SK-N-SH (cell line): Measurements from ENCODE around the gene ASIC3. TPM values are rescaled to one million over a fixed set of nuclear protein-coding genes. Genes with fewer than 3 reads are reported as not detected.
A peak's percentile ranks its signal among the peaks of the same experiment; 100 is the strongest.

Experiments
- CTCF ChIA-PET: fragments of 300-600, 350-600 bp; formaldehyde crosslinking; extraction: SDS; loops from one replicate; lab custom pipeline; 2021; lab: Yijun Ruan, JAX
- POLR2A ChIA-PET: fragments of 350-600 bp; sonication (Branson Sonifier 250); formaldehyde crosslinking; extraction: SDS; loops from one replicate; lab custom pipeline; 2020; ENCODE audit warnings: antibody characterized with exemption, inconsistent platforms; lab: Yijun Ruan, JAX
- DNase-seq: peaks from one replicate; pipeline ENCODE4 v3.0.0; 2012
- H2AFZ ChIP-seq: fragments of 200-600 bp; sonication (generic); 2 replicates; pipeline ENCODE4 v1.8.1; 2016; ENCODE audit warnings: antibody characterized with exemption, mild to moderate bottlenecking, low read depth
- H3F3A ChIP-seq: fragments of 200-600 bp; sonication (generic); replicated peaks from 2 replicates; pipeline ENCODE3; 2016; ENCODE audit warnings: antibody characterized with exemption, mild to moderate bottlenecking; ENCODE audit not compliant: insufficient read depth
- H3K27ac ChIP-seq, 2 experiments: fragments of 200-500 bp in 1 of 2; fragments of 200-600 bp in 1 of 2; sonication (Bioruptor generic) in 1 of 2; sonication (generic), shearing (Covaris generic) in 1 of 2; 2 replicates each; pipeline versions ENCODE4 v1.5.1 to v1.6.1; 2014 to 2016; ENCODE audit warnings: low read depth in 2 of 2, inconsistent platforms in 1 of 2, low read length in 1 of 2, mild to moderate bottlenecking in 1 of 2, mixed read lengths in 1 of 2
- H3K27me3 ChIP-seq: fragments of 200-600 bp; sonication (generic), shearing (Covaris generic); 2 replicates; pipeline ENCODE4 v1.6.1; 2016; ENCODE audit warnings: mixed run types; ENCODE audit not compliant: insufficient read depth
- H3K36me3 ChIP-seq, 2 experiments: fragments of 200-500 bp in 1 of 2; fragments of 200-600 bp in 1 of 2; sonication (Bioruptor generic) in 1 of 2; sonication (generic) in 1 of 2; replicated peaks in 1 of 2; 2 replicates each; pipeline versions ENCODE3 to v1.5.1; 2014 to 2016; ENCODE audit warnings: low read length in 1 of 2, mild to moderate bottlenecking in 1 of 2; ENCODE audit not compliant: insufficient read depth in 2 of 2, control insufficient read depth in 1 of 2
- H3K4me1 ChIP-seq, 2 experiments: fragments of 200-500 bp in 1 of 2; fragments of 200-600 bp in 1 of 2; sonication (Bioruptor generic) in 1 of 2; sonication (generic), shearing (Covaris generic) in 1 of 2; 2 replicates each; pipeline versions ENCODE4 v1.5.1 to v1.6.1; 2014 to 2016; ENCODE audit warnings: low read depth in 1 of 2, low read length in 1 of 2, mixed run types in 1 of 2; ENCODE audit not compliant: insufficient read depth in 2 of 2, control insufficient read depth in 1 of 2
- H3K4me2 ChIP-seq: fragments of 200-600 bp; sonication (generic), shearing (Covaris generic); 2 replicates; pipeline ENCODE4 v1.6.1; 2017; ENCODE audit warnings: mixed run types
- H3K4me3 ChIP-seq, 2 experiments: fragments of 200-500 bp in 1 of 2; fragments of 200-600 bp in 1 of 2; sonication (Bioruptor generic) in 1 of 2; sonication (generic), shearing (Covaris generic) in 1 of 2; 2 replicates each; pipeline versions ENCODE4 v1.5.1 to v1.8.1; 2014 to 2016; ENCODE audit warnings: low read depth in 2 of 2, inconsistent platforms in 1 of 2, low read length in 1 of 2, mild to moderate bottlenecking in 1 of 2, mixed read lengths in 1 of 2, moderate library complexity in 1 of 2
- H3K79me2 ChIP-seq: fragments of 200-600 bp; sonication (generic); 2 replicates; pipeline ENCODE4 v1.8.1; 2017; ENCODE audit warnings: mild to moderate bottlenecking; ENCODE audit not compliant: insufficient read depth
- H3K9ac ChIP-seq: fragments of 200-600 bp; sonication (generic); 2 replicates; pipeline ENCODE4 v1.6.1; 2017; ENCODE audit warnings: mixed run types
- H3K9me2 ChIP-seq: fragments of 200-600 bp; sonication (generic); 2 replicates; pipeline ENCODE4 v1.6.1; 2017; ENCODE audit warnings: mixed run types
- H3K9me3 ChIP-seq: fragments of 200-600 bp; sonication (generic); 2 replicates; pipeline ENCODE4 v1.6.1; 2017; ENCODE audit warnings: mixed run types, mild to moderate bottlenecking, moderate library complexity
- H4K20me1 ChIP-seq: fragments of 200-600 bp; sonication (generic); 2 replicates; pipeline ENCODE4 v1.6.1; 2017; ENCODE audit warnings: mild to moderate bottlenecking, mixed run types; ENCODE audit not compliant: insufficient read depth
- CHD2 ChIP-seq: fragments of 150-350 bp; IDR thresholded peaks from 2 replicates; pipeline ENCODE4 v1.6.1; 2018; ENCODE audit warnings: low read length; ENCODE audit not compliant: partially characterized antibody
- GATA2 ChIP-seq: sonication (generic); formaldehyde crosslinking; IDR thresholded peaks from 2 replicates; pipeline ENCODE4 v1.5.0; 2020; ENCODE audit warnings: mild to moderate bottlenecking, missing genetic modification reagents
- MXI1 ChIP-seq: IDR thresholded peaks from 2 replicates; pipeline ENCODE4 v1.6.1; 2012; ENCODE audit warnings: mild to moderate bottlenecking, low read depth, low read length, improper control_type of control experiment
- NRF1 ChIP-seq: IDR thresholded peaks from 2 replicates; pipeline ENCODE4 v1.6.1; 2012; ENCODE audit warnings: low read depth, mild to moderate bottlenecking, low read length
- PBX3 ChIP-seq: IDR thresholded peaks from 2 replicates; pipeline ENCODE4; 2012
- RAD21 ChIP-seq: IDR thresholded peaks from 2 replicates; pipeline ENCODE4 v1.6.1; 2012; ENCODE audit warnings: mild to moderate bottlenecking, low read length
- RCOR1 ChIP-seq: fragments of 150-350 bp; IDR thresholded peaks from 2 replicates; pipeline ENCODE4 v1.6.1; 2017; ENCODE audit warnings: antibody characterized with exemption, low read length
- REST ChIP-seq: IDR thresholded peaks from 2 replicates; pipeline ENCODE4 v1.6.1; 2012; ENCODE audit warnings: mild to moderate bottlenecking, low read depth, low read length, moderate library complexity
- SMC3 ChIP-seq: IDR thresholded peaks from 2 replicates; pipeline ENCODE4 v1.6.1; 2012; ENCODE audit warnings: low read depth, low read length, improper control_type of control experiment
- TCF12 ChIP-seq: IDR thresholded peaks from 2 replicates; pipeline ENCODE4 v1.4.0; 2012
- WGBS: methylation state at CpG from one replicate; pipeline ENCODE4 v1.1.6; 2017; ENCODE audit warnings: low lambda C conversion rate; 5-methylcytosine and 5-hydroxymethylcytosine counted together
- polyA plus RNA-seq, 3 experiments: library from polyadenylated mRNA; depleted of rRNA; stranded (reverse); fragments of >200 nt; gene quantifications; 2 replicates each; pipeline ENCODE4 v1.2.3, GENCODE V29; 2012
- TF ChIP-seq, protein P1 (sequence below): fragments of 150-350 bp; IDR thresholded peaks from 2 replicates; pipeline ENCODE4 v1.6.1; 2016; ENCODE audit warnings: mild to moderate bottlenecking, low read depth, low read length
- TF ChIP-seq, protein P2 (sequence below): fragments of 200-600 bp; sonication (generic); IDR thresholded peaks from 2 replicates; pipeline ENCODE4 v1.6.1; 2017; ENCODE audit warnings: antibody characterized with exemption, mild to moderate bottlenecking, moderate library complexity
- TF ChIP-seq, protein P3 (sequence below): IDR thresholded peaks from 2 replicates; pipeline ENCODE4 v1.4.0; 2012; ENCODE audit warnings: low read depth, borderline replicate concordance
- TF ChIP-seq, protein P4 (sequence below): IDR thresholded peaks from 2 replicates; pipeline ENCODE4 v1.4.0; 2012; ENCODE audit warnings: low read depth

Gene ASIC3
- polyA plus RNA-seq, 1 of the 3 experiments (the other 2 are of a cell fraction): 4.5 TPM

GRCh38 chr7:151053751-151054150 is 5.4 kb downstream of the ASIC3 start:
- Histone ChIP-seq H2AFZ (no peak overlapping the region), H4K20me1 (no peaks in the 10 kb centered on the region), H3K27me3 (no peaks in the 10 kb centered on the region), H3K36me3 (peaks cover 3 to 40% of the 10 kb centered on the region in 2 experiments), H3K9me2 (no peaks in the 10 kb centered on the region), H3K4me1 (peaks cover 10 to 25% of the 10 kb centered on the region in 2 experiments; a peak in 3 of 4 replicates), H3K79me2 (peaks cover 19% of the 10 kb centered on the region), H3F3A (peaks cover 3% of the 10 kb centered on the region), H3K9me3 (no peaks in the 10 kb centered on the region), H3K4me3 (no peak overlapping the region), H3K4me2 (no peak overlapping the region), H3K9ac (no peak overlapping the region), H3K27ac (no peak overlapping the region)
- no peak for DNase-seq
- no peak for TF ChIP-seq RAD21
- TF ChIP-seq, protein P1, sequence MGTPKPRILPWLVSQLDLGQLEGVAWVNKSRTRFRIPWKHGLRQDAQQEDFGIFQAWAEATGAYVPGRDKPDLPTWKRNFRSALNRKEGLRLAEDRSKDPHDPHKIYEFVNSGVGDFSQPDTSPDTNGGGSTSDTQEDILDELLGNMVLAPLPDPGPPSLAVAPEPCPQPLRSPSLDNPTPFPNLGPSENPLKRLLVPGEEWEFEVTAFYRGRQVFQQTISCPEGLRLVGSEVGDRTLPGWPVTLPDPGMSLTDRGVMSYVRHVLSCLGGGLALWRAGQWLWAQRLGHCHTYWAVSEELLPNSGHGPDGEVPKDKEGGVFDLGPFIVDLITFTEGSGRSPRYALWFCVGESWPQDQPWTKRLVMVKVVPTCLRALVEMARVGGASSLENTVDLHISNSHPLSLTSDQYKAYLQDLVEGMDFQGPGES: no peak
- no peak for TF ChIP-seq REST
- TF ChIP-seq GATA2 (CRISPR knock-in tag): no peak
- TF ChIP-seq SMC3: no peak
- no peak for TF ChIP-seq PBX3
- no peak for TF ChIP-seq TCF12
- TF ChIP-seq RCOR1: no peak
- no peak for TF ChIP-seq CHD2
- TF ChIP-seq NRF1: no peak
- POLR2A ChIA-PET: interaction anchor here (1.0 kb wide), 1 partner anchor 27 kb away, joined by 3 read pairs; the partner anchor contains the start of gene FASTK
- CTCF ChIA-PET: interaction anchor here (0.7 to 2.4 kb wide), 2 partner anchors 14 to 24 kb away, joined by 3 to 14 read pairs; partner anchors contain the start of gene ABCB8
- 83% methylated on average over 6 of the region's 8 CpGs for WGBS

GRCh38 chr7:151056283-151056665 is 7.9 kb downstream of the ASIC3 start:
- Histone ChIP-seq H3K27me3 (no peaks in the 10 kb centered on the region), H3K27ac (no peak overlapping the region), H3K9ac (peak overlapping the region; percentile 68; the same call in 1 of the 2 replicates), H3K9me2 (no peaks in the 10 kb centered on the region), H3K4me1 (peaks cover 20 to 40% of the 10 kb centered on the region in 2 experiments), H4K20me1 (peaks cover 8% of the 10 kb centered on the region), H3K4me2 (peak overlapping the region; percentile 85), H3K79me2 (peaks cover 38% of the 10 kb centered on the region), H3K9me3 (no peaks in the 10 kb centered on the region), H3K36me3 (peaks cover 3 to 40% of the 10 kb centered on the region in 2 experiments), H3F3A (peaks cover 3% of the 10 kb centered on the region), H3K4me3 (peak overlapping the region; percentile 66 to 99; a peak in 2 of 4 replicates), H2AFZ (no peak overlapping the region)
- POLR2A ChIA-PET: no interaction called here
- no peak for DNase-seq
- CTCF ChIA-PET: interaction anchor here (1.0 to 12.2 kb wide), 8 partner anchors 10 to 54 kb away, joined by 3 to 126 read pairs (median 8); partner anchors contain the start of gene ABCB8
- WGBS: 91% methylated on average over 6 of the region's 6 CpGs
- TF ChIP-seq, protein P2, sequence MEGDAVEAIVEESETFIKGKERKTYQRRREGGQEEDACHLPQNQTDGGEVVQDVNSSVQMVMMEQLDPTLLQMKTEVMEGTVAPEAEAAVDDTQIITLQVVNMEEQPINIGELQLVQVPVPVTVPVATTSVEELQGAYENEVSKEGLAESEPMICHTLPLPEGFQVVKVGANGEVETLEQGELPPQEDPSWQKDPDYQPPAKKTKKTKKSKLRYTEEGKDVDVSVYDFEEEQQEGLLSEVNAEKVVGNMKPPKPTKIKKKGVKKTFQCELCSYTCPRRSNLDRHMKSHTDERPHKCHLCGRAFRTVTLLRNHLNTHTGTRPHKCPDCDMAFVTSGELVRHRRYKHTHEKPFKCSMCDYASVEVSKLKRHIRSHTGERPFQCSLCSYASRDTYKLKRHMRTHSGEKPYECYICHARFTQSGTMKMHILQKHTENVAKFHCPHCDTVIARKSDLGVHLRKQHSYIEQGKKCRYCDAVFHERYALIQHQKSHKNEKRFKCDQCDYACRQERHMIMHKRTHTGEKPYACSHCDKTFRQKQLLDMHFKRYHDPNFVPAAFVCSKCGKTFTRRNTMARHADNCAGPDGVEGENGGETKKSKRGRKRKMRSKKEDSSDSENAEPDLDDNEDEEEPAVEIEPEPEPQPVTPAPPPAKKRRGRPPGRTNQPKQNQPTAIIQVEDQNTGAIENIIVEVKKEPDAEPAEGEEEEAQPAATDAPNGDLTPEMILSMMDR: peak; percentile 23
- TF ChIP-seq MXI1: 0 out of 2 replicates have a peak, but pooled peaks have one; percentile 9
- TF ChIP-seq, protein P3, sequence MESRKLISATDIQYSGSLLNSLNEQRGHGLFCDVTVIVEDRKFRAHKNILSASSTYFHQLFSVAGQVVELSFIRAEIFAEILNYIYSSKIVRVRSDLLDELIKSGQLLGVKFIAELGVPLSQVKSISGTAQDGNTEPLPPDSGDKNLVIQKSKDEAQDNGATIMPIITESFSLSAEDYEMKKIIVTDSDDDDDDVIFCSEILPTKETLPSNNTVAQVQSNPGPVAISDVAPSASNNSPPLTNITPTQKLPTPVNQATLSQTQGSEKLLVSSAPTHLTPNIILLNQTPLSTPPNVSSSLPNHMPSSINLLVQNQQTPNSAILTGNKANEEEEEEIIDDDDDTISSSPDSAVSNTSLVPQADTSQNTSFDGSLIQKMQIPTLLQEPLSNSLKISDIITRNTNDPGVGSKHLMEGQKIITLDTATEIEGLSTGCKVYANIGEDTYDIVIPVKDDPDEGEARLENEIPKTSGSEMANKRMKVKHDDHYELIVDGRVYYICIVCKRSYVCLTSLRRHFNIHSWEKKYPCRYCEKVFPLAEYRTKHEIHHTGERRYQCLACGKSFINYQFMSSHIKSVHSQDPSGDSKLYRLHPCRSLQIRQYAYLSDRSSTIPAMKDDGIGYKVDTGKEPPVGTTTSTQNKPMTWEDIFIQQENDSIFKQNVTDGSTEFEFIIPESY: no peak
- TF ChIP-seq, protein P4, sequence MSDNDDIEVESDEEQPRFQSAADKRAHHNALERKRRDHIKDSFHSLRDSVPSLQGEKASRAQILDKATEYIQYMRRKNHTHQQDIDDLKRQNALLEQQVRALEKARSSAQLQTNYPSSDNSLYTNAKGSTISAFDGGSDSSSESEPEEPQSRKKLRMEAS: no peak
